Retinal pigment epithelial cell (primary cell): Measurements from ENCODE around the gene MBNL1.

ENCODE experiments used
- DNase-seq: peaks from one replicate; pipeline ENCODE4 v3.0.0-alpha.2; 2010; ENCODE audit warnings: low read depth
- H3K4me3 ChIP-seq: 2 replicates; pipeline ENCODE4 v1.5.1; 2011; ENCODE audit warnings: mild to moderate bottlenecking, low read length, control low read depth, moderate library complexity
- CTCF ChIP-seq: conservative IDR thresholded peaks from 2 replicates; pipeline ENCODE4 v1.5.1; 2011; ENCODE audit warnings: low read depth, low read length, control low read depth, inconsistent platforms

The MBNL1 gene

GRCh38 chr3:152491922-152492321, 223.2 kb downstream of the MBNL1 start:
- no peak overlapping the region for H3K4me3 ChIP-seq
- DNase-seq = no peak
- TF ChIP-seq CTCF = no peak

GRCh38 chr3:152496286-152496685, 227.6 kb downstream of the MBNL1 start:
- TF ChIP-seq CTCF = no peak
- H3K4me3 ChIP-seq = no peak overlapping the region
- no peak for DNase-seq

- no peak for DNase-seq
- H3K4me3 ChIP-seq = no peak overlapping the region
- no peak for TF ChIP-seq CTCF
Measured at GRCh38 chr3:152496716-152497115, 228.0 kb downstream of the MBNL1 start.

GRCh38 chr3:152497457-152497856, 228.7 kb downstream of the MBNL1 start:
- DNase-seq = no peak
- H3K4me3 ChIP-seq = no peak overlapping the region
- TF ChIP-seq CTCF = no peak

GRCh38 chr3:152497890-152498289, 229.2 kb downstream of the MBNL1 start:
- TF ChIP-seq CTCF = no peak
- H3K4me3 ChIP-seq = no peak overlapping the region
- no peak for DNase-seq

GRCh38 chr3:152499791-152500385, 231.2 kb downstream of the MBNL1 start:
- H3K4me3 ChIP-seq = no peak overlapping the region
- DNase-seq = no peak
- TF ChIP-seq CTCF = no peak

- H3K4me3 ChIP-seq = no peak overlapping the region
- TF ChIP-seq CTCF = no peak
- DNase-seq = no peak
Measured at GRCh38 chr3:152505926-152506325, 237.2 kb downstream of the MBNL1 start.
